HepG2 (cell line): Measurements from ENCODE around the gene ELOVL7. TPM values are rescaled to one million over a fixed set of nuclear protein-coding genes. Genes with fewer than 3 reads are reported as not detected.

Source experiments
- ATAC-seq: fragments of 200-7000 bp; cut with Tn5 transposase; 3 replicates; pipeline ENCODE4 v1.9.1; 2020; ENCODE audit warnings: mild to moderate bottlenecking, moderate library complexity
- BruUV-seq: library from RNA; stranded (reverse); fragments of 400-500 nt; replicated peaks from 2 replicates; lab custom pipeline; 2021; lab: Mats Ljungman, UMichigan
- CTCF ChIA-PET: fragments of 300-600 bp; formaldehyde crosslinking; extraction: SDS; loops from one replicate; lab custom pipeline; 2021; ENCODE audit warnings: low total read pairs, inconsistent platforms, low intra/inter-chr PET ratio; lab: Yijun Ruan, JAX
- POLR2A ChIA-PET: fragments of 350-600 bp; sonication (Branson Sonifier 250); formaldehyde crosslinking; loops from one replicate; lab custom pipeline; 2020; ENCODE audit warnings: antibody characterized with exemption, inconsistent platforms; lab: Yijun Ruan, JAX
- DNase-seq: peaks from one replicate; pipeline ENCODE4 v3.0.0-alpha.2; 2015; ENCODE audit warnings: low spot score
- FAIRE-seq: peaks from 3 replicates; lab custom pipeline; 2011; peaks lifted over from hg19 to GRCh38; lab: Jason Lieb, UNC
- H2AFZ ChIP-seq: one replicate; pipeline ENCODE4 v1.6.1; 2011; ENCODE audit warnings: low read length, inconsistent platforms
- H3K27ac ChIP-seq: fragments of 300-600 bp; 3 replicates; pipeline ENCODE4 v1.8.0; 2011; ENCODE audit warnings: mixed run types, mild to moderate bottlenecking, mixed read lengths, low read length, inconsistent platforms; ENCODE audit not compliant: insufficient read depth; ENCODE audit errors: extremely low read length
- H3K27me3 ChIP-seq, 2 experiments: fragments of 200-600 bp in 1 of 2; 2 replicates in 1 of 2; 3 replicates in 1 of 2; pipeline versions ENCODE4 v1.6.0 to v1.8.0; 2011; ENCODE audit warnings: low read length in 2 of 2, mild to moderate bottlenecking in 2 of 2, moderate library complexity in 2 of 2, inconsistent platforms in 1 of 2; ENCODE audit not compliant: insufficient read depth in 2 of 2, control insufficient read depth in 1 of 2
- H3K36me3 ChIP-seq, 2 experiments: fragments of 200-600 bp in 1 of 2; replicated peaks in 1 of 2; 2 replicates in 1 of 2; 3 replicates in 1 of 2; pipeline versions ENCODE4 v1.5.1 to v1.8.0; 2011; ENCODE audit warnings: low read length in 2 of 2, inconsistent platforms in 1 of 2; ENCODE audit not compliant: insufficient read depth in 2 of 2, control insufficient read depth in 1 of 2
- H3K4me1 ChIP-seq: 2 replicates; pipeline ENCODE4 v1.5.1; 2012; ENCODE audit warnings: low read length, inconsistent platforms; ENCODE audit not compliant: insufficient read depth
- H3K4me2 ChIP-seq: 2 replicates; pipeline ENCODE4 v1.6.0; 2011; ENCODE audit warnings: low read depth, low read length, inconsistent platforms
- H3K4me3 ChIP-seq, 3 experiments: fragments of 200-600 bp in 1 of 3; sonication (generic), shearing (Covaris generic) in 1 of 3; replicated peaks in 1 of 3; 2 replicates each; pipeline ENCODE4 v1.5.1; 2011 to 2016; ENCODE audit warnings: low read length in 3 of 3, inconsistent platforms in 2 of 3, low read depth in 2 of 3, mild to moderate bottlenecking in 2 of 3, control low read depth in 1 of 3, mixed read lengths in 1 of 3; ENCODE audit not compliant: insufficient read depth in 1 of 3
- H3K79me2 ChIP-seq: one replicate; pipeline ENCODE4 v1.6.1; 2011; ENCODE audit warnings: low read length, inconsistent platforms; ENCODE audit not compliant: insufficient read depth
- H3K9ac ChIP-seq: 2 replicates; pipeline ENCODE4 v1.6.0; 2011; ENCODE audit warnings: mild to moderate bottlenecking, low read depth, low read length, inconsistent platforms; ENCODE audit not compliant: insufficient read depth
- H3K9me3 ChIP-seq: 2 replicates; pipeline ENCODE4 v1.5.1; 2012; ENCODE audit warnings: mild to moderate bottlenecking, low read length
- H4K20me1 ChIP-seq: 2 replicates; pipeline ENCODE4 v1.6.0; 2011; ENCODE audit warnings: inconsistent platforms, mild to moderate bottlenecking, low read length, moderate library complexity; ENCODE audit not compliant: insufficient read depth
- ASH2L ChIP-seq: fragments of 300-600, 200-600 bp; sonication (generic); IDR thresholded peaks from 2 replicates; pipeline ENCODE4 v1.7.0; 2017; ENCODE audit warnings: low read depth, mild to moderate bottlenecking, moderate library complexity, mixed read lengths, low read length; ENCODE audit not compliant: insufficient read length
- HES4 ChIP-seq: sonication (generic); formaldehyde crosslinking; IDR thresholded peaks from 2 replicates; pipeline ENCODE4 v1.9.0; 2021; ENCODE audit warnings: mild to moderate bottlenecking, missing genetic modification reagents, borderline replicate concordance
- KAT7 ChIP-seq: IDR thresholded peaks from 2 replicates; pipeline ENCODE4 v1.6.1; 2018; ENCODE audit warnings: borderline replicate concordance, missing compliant biosample characterization
- POLR2AphosphoS5 ChIP-seq: IDR thresholded peaks from 2 replicates; pipeline ENCODE4 v1.6.1; 2012; ENCODE audit warnings: low read depth, low read length
- PPARG ChIP-seq: conservative IDR thresholded peaks from 2 replicates; pipeline ENCODE4 v1.6.1; 2016; ENCODE audit warnings: missing biosample characterization, missing genetic modification reagents
- RBM22 ChIP-seq: fragments of 200-400 bp; formaldehyde crosslinking; optimal IDR thresholded peaks from 2 replicates; pipeline ENCODE3; 2017; ENCODE audit warnings: mild to moderate bottlenecking, low read length, moderate library complexity
- SETDB1 ChIP-seq: sonication (generic); formaldehyde crosslinking; IDR thresholded peaks from 2 replicates; pipeline ENCODE4 v1.5.1; 2020; ENCODE audit warnings: missing genetic modification reagents, mild to moderate bottlenecking, borderline replicate concordance
- SUZ12 ChIP-seq: fragments of 150-350 bp; IDR thresholded peaks from 2 replicates; pipeline ENCODE4 v1.6.1; 2014; ENCODE audit warnings: low read depth, low read length
- TARDBP ChIP-seq: sonication (generic); formaldehyde crosslinking; IDR thresholded peaks from 2 replicates; pipeline ENCODE4 v1.8.0; 2022; ENCODE audit warnings: mild to moderate bottlenecking, missing genetic modification reagents
- ZNF331 ChIP-seq: sonication (generic); formaldehyde crosslinking; IDR thresholded peaks from 2 replicates; pipeline ENCODE4 v1.4.0; 2020; ENCODE audit warnings: missing genetic modification reagents
- ZNF562 ChIP-seq: sonication (generic); formaldehyde crosslinking; IDR thresholded peaks from 2 replicates; pipeline ENCODE4 v1.8.0; 2022; ENCODE audit warnings: missing genetic modification reagents, borderline replicate concordance
- ZNF792 ChIP-seq: IDR thresholded peaks from 2 replicates; pipeline ENCODE4 v1.6.1; 2016
- ZNF883 ChIP-seq: sonication (generic); formaldehyde crosslinking; IDR thresholded peaks from 2 replicates; pipeline ENCODE4 v1.5.1; 2020; ENCODE audit warnings: mild to moderate bottlenecking, missing genetic modification reagents; ENCODE audit errors: not compliant biosample characterization
- WGBS: methylation state at CpG from one replicate; pipeline ENCODE4 v1.1.6; 2017; ENCODE audit warnings: low lambda C conversion rate; 5-methylcytosine and 5-hydroxymethylcytosine counted together
- in situ Hi-C: cut with HindIII; loops from 2 replicates; pipeline ENCODE4 v1.10.0; 2017; ENCODE audit warnings: low pct_unique_long_range_greater_than_20kb; ENCODE audit not compliant: extremely low pct_ligation_motif_present
- intact Hi-C: fragments of 100-400 bp; cut with micrococcal nuclease; formaldehyde crosslinking; loops from one replicate; pipeline ENCODE4 v1.10.0; 2022; ENCODE audit not compliant: unreplicated experiment
- polyA plus RNA-seq, 8 experiments: library from polyadenylated mRNA; depleted of rRNA in 3 of 8; stranded (reverse) in 7 of 8; unstranded in 1 of 8; fragments of >200 nt; fragmentation: Illumina TruSeq in 4 of 8; extraction: Trizol in 4 of 8; gene quantifications; 2 replicates each; pipeline versions ENCODE4 v1.2.1 to v1.2.3, GENCODE V29; 2011 to 2016; ENCODE audit warnings: low read depth in 4 of 8, missing spikeins in 1 of 8, mixed read lengths in 1 of 8; ENCODE audit not compliant: insufficient read depth in 1 of 8
- total RNA-seq, 5 experiments: library from RNA; depleted of rRNA; stranded (reverse); fragments of >200 nt; fragmentation: Illumina TruSeq; extraction: Trizol; gene quantifications; 2 replicates each; pipeline ENCODE4 v1.2.3, GENCODE V29; 2016; ENCODE audit warnings: low read depth in 1 of 5
- TF ChIP-seq, protein P1 (sequence below): sonication (generic); formaldehyde crosslinking; IDR thresholded peaks from 2 replicates; pipeline ENCODE4 v1.4.0; 2020; ENCODE audit warnings: missing genetic modification reagents
- TF ChIP-seq, protein P2 (sequence below): sonication (generic); formaldehyde crosslinking; IDR thresholded peaks from 2 replicates; pipeline ENCODE4 v1.8.0; 2022; ENCODE audit warnings: mild to moderate bottlenecking, missing genetic modification reagents; ENCODE audit not compliant: insufficient replicate concordance
- TF ChIP-seq, protein P3 (sequence below): sonication (generic); formaldehyde crosslinking; IDR thresholded peaks from 2 replicates; pipeline ENCODE4 v1.9.0; 2021; ENCODE audit warnings: missing genetic modification reagents, mild to moderate bottlenecking, borderline replicate concordance
- TF ChIP-seq, protein P4 (sequence below): sonication (generic); formaldehyde crosslinking; IDR thresholded peaks from 2 replicates; pipeline ENCODE4 v1.8.0; 2022; ENCODE audit warnings: mild to moderate bottlenecking, missing genetic modification reagents, borderline replicate concordance

ELOVL7 gene
- total and polyA plus RNA-seq, 2 of the 13 experiments (the other 11 are each of a cell fraction or from before 2014, with no cell fraction given) = 4.5 to 7.3 TPM

DNA sequence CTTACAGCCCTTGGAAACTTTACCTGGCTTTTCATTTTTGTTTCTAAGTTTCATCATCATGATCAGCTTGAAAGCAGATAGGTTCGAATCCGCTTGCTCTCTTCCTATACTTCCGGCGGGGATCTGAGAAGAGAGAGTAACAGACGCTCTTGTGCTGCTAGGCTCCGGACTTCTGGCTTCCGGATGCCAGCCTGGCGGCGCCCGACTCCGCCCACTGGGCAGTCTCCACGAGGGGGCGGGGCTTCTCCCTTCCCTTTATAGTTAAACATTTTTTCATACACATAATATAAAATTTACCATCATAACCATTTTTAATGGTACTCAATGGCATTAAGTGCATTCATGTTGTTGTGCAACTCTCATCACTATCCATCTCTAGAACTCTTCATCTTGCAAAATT, 49.5 kb upstream of the ELOVL7 start:
- Histone ChIP-seq H3K4me1 (peaks cover 9% of the 10 kb centered on the region), H2AFZ (no peak overlapping the region), H3K9ac (no peak overlapping the region), H3K4me3 (no peak overlapping the region), H3K79me2 (no peaks in the 10 kb centered on the region), H4K20me1 (no peaks in the 10 kb centered on the region), H3K27me3 (no peaks in the 10 kb centered on the region), H3K36me3 (0 out of 5 replicates have a peak, but pooled peaks cover 0 to 3% of the 10 kb centered on the region in 2 experiments), H3K9me3 (no peaks in the 10 kb centered on the region), H3K4me2 (no peak overlapping the region), H3K27ac (no peak overlapping the region)
- ATAC-seq (no peak), FAIRE-seq (no peak), DNase-seq (no peak)
- CTCF ChIA-PET = no interaction called here
- no TSS peak for BruUV-seq
- in situ Hi-C loops (no loop called here), intact Hi-C loops (no loop called here)
- TF ChIP-seq KAT7 (CRISPR knock-in tag) = no peak
- TF ChIP-seq RBM22 = no peak
- TF ChIP-seq, protein P1, sequence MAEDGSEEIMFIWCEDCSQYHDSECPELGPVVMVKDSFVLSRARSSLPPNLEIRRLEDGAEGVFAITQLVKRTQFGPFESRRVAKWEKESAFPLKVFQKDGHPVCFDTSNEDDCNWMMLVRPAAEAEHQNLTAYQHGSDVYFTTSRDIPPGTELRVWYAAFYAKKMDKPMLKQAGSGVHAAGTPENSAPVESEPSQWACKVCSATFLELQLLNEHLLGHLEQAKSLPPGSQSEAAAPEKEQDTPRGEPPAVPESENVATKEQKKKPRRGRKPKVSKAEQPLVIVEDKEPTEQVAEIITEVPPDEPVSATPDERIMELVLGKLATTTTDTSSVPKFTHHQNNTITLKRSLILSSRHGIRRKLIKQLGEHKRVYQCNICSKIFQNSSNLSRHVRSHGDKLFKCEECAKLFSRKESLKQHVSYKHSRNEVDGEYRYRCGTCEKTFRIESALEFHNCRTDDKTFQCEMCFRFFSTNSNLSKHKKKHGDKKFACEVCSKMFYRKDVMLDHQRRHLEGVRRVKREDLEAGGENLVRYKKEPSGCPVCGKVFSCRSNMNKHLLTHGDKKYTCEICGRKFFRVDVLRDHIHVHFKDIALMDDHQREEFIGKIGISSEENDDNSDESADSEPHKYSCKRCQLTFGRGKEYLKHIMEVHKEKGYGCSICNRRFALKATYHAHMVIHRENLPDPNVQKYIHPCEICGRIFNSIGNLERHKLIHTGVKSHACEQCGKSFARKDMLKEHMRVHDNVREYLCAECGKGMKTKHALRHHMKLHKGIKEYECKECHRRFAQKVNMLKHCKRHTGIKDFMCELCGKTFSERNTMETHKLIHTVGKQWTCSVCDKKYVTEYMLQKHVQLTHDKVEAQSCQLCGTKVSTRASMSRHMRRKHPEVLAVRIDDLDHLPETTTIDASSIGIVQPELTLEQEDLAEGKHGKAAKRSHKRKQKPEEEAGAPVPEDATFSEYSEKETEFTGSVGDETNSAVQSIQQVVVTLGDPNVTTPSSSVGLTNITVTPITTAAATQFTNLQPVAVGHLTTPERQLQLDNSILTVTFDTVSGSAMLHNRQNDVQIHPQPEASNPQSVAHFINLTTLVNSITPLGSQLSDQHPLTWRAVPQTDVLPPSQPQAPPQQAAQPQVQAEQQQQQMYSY (CRISPR knock-in tag) = no peak
- TF ChIP-seq POLR2AphosphoS5 = no peak
- no peak for TF ChIP-seq ASH2L
- TF ChIP-seq, protein P2, sequence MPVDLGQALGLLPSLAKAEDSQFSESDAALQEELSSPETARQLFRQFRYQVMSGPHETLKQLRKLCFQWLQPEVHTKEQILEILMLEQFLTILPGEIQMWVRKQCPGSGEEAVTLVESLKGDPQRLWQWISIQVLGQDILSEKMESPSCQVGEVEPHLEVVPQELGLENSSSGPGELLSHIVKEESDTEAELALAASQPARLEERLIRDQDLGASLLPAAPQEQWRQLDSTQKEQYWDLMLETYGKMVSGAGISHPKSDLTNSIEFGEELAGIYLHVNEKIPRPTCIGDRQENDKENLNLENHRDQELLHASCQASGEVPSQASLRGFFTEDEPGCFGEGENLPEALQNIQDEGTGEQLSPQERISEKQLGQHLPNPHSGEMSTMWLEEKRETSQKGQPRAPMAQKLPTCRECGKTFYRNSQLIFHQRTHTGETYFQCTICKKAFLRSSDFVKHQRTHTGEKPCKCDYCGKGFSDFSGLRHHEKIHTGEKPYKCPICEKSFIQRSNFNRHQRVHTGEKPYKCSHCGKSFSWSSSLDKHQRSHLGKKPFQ (CRISPR knock-in tag) = no peak
- TF ChIP-seq, protein P3, sequence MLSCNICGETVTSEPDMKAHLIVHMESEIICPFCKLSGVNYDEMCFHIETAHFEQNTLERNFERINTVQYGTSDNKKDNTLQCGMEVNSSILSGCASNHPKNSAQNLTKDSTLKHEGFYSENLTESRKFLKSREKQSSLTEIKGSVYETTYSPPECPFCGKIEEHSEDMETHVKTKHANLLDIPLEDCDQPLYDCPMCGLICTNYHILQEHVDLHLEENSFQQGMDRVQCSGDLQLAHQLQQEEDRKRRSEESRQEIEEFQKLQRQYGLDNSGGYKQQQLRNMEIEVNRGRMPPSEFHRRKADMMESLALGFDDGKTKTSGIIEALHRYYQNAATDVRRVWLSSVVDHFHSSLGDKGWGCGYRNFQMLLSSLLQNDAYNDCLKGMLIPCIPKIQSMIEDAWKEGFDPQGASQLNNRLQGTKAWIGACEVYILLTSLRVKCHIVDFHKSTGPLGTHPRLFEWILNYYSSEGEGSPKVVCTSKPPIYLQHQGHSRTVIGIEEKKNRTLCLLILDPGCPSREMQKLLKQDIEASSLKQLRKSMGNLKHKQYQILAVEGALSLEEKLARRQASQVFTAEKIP (CRISPR knock-in tag) = no peak
- TF ChIP-seq ZNF792 = no peak
- TF ChIP-seq ZNF331 = no peak
- TF ChIP-seq, protein P4, sequence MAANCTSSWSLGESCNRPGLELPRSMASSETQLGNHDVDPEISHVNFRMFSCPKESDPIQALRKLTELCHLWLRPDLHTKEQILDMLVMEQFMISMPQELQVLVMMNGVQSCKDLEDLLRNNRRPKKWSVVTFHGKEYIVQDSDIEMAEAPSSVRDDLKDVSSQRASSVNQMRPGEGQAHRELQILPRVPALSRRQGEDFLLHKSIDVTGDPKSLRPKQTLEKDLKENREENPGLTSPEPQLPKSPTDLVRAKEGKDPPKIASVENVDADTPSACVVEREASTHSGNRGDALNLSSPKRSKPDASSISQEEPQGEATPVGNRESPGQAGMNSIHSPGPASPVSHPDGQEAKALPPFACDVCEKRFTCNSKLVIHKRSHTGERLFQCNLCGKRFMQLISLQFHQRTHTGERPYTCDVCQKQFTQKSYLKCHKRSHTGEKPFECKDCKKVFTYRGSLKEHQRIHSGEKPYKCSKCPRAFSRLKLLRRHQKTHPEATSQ = no peak
- no peak for TF ChIP-seq SETDB1 (CRISPR knock-in tag)
- no peak for TF ChIP-seq PPARG (CRISPR knock-in tag)
- no peak for TF ChIP-seq HES4 (CRISPR knock-in tag)
- no peak for TF ChIP-seq ZNF562 (CRISPR knock-in tag)
- TF ChIP-seq SUZ12 = no peak
- TF ChIP-seq TARDBP (CRISPR knock-in tag) = no peak
- TF ChIP-seq ZNF883 (CRISPR knock-in tag) = no peak
- WGBS = over 99% methylated on average over 13 of the region's 13 CpGs
- POLR2A ChIA-PET = no interaction called here
